MM.1S (cell line): Measurements from ENCODE around the gene KDM2A.

Experiments
- CTCF ChIP-seq: fragments of 300-600 bp; sonication (generic); IDR thresholded peaks from 2 replicates; pipeline ENCODE4 v1.5.1; 2016; ENCODE audit warnings: antibody characterized with exemption, low read length, mixed read lengths
- EZH2 ChIP-seq: fragments of 300-600 bp; sonication (generic); optimal IDR thresholded peaks from 2 replicates; pipeline ENCODE3; 2017; ENCODE audit warnings: low read depth, mild to moderate bottlenecking, antibody characterized with exemption, low read length, mixed read lengths
- EZH2phosphoT487 ChIP-seq: fragments of 300-600 bp; sonication (generic); IDR thresholded peaks from 2 replicates; pipeline ENCODE4 v1.6.1; 2018; ENCODE audit warnings: antibody characterized with exemption, low read length

GRCh38 chr11:67111261-67111660, 7.8 kb upstream of the KDM2A start:
- TF ChIP-seq CTCF (no peak), EZH2 (no peak), EZH2phosphoT487 (no peak)
